Mesenchymal stem cell (in vitro differentiated cells and primary cell): ENCODE data around the gene AHRR.
"Not testable (repeated sequence)": the region's sequence is repeated elsewhere in the genome, so short reads cannot be mapped to it uniquely, and the experiment has no call there.

ENCODE experiments used
- DNase-seq: peaks from one replicate; pipeline ENCODE4 v3.0.0-alpha.2; 2013
- H2AFZ ChIP-seq: one replicate; pipeline ENCODE4 v1.6.1; 2013; ENCODE audit warnings: low read depth, mild to moderate bottlenecking, control low read depth, inconsistent platforms, low read length, moderate library complexity
- H2AK5ac ChIP-seq: 2 replicates; pipeline ENCODE4 v1.6.1; 2013; ENCODE audit warnings: low read length, moderate library complexity, mild to moderate bottlenecking, inconsistent platforms; ENCODE audit not compliant: severe bottlenecking
- H2BK120ac ChIP-seq: one replicate; pipeline ENCODE4 v1.6.1; 2013; ENCODE audit warnings: low read depth, mild to moderate bottlenecking, inconsistent platforms, low read length, moderate library complexity
- H2BK12ac ChIP-seq, 2 experiments: one replicate each; pipeline ENCODE4 v1.6.1; 2013; ENCODE audit warnings: inconsistent platforms in 2 of 2, low read length in 2 of 2, mild to moderate bottlenecking in 2 of 2, moderate library complexity in 2 of 2, control low read depth in 1 of 2
- H2BK15ac ChIP-seq: one replicate; pipeline ENCODE4 v1.6.1; 2013; ENCODE audit warnings: mild to moderate bottlenecking, low read depth, inconsistent platforms; ENCODE audit not compliant: poor library complexity, severe bottlenecking
- H2BK5ac ChIP-seq: 2 replicates; pipeline ENCODE4 v1.6.1; 2013; ENCODE audit warnings: low read depth, mild to moderate bottlenecking, low read length, control low read depth, inconsistent platforms; ENCODE audit not compliant: poor library complexity, severe bottlenecking
- H3K14ac ChIP-seq, 2 experiments: one replicate each; pipeline ENCODE4 v1.6.1; 2013; ENCODE audit warnings: inconsistent platforms in 2 of 2, low read length in 2 of 2, control low read depth in 1 of 2, mild to moderate bottlenecking in 1 of 2, moderate library complexity in 1 of 2
- H3K18ac ChIP-seq, 2 experiments: one replicate each; pipeline ENCODE4 v1.6.1; 2013; ENCODE audit warnings: inconsistent platforms in 2 of 2, low read length in 2 of 2, control low read depth in 1 of 2, low read depth in 1 of 2, mild to moderate bottlenecking in 1 of 2
- H3K23ac ChIP-seq, 2 experiments: one replicate each; pipeline ENCODE4 v1.6.1; 2013; ENCODE audit warnings: inconsistent platforms in 2 of 2, low read length in 2 of 2, mild to moderate bottlenecking in 2 of 2, moderate library complexity in 2 of 2, control low read depth in 1 of 2
- H3K27ac ChIP-seq: 2 replicates; pipeline ENCODE4 v1.5.1; 2013; ENCODE audit warnings: mild to moderate bottlenecking, moderate library complexity, low read length, control low read depth, inconsistent platforms; ENCODE audit not compliant: poor library complexity, severe bottlenecking
- H3K27me3 ChIP-seq, 2 experiments: 2 replicates each; pipeline versions ENCODE4 v1.6.1 to v1.7.0; 2013; ENCODE audit warnings: low read length in 2 of 2, mild to moderate bottlenecking in 2 of 2, moderate library complexity in 2 of 2, control low read depth in 1 of 2, inconsistent platforms in 1 of 2; ENCODE audit not compliant: control insufficient read depth in 1 of 2, insufficient read depth in 1 of 2
- H3K36me3 ChIP-seq, 2 experiments: 2 replicates each; pipeline versions ENCODE4 v1.6.1 to v1.7.0; 2013; ENCODE audit warnings: low read length in 2 of 2, control low read depth in 1 of 2, inconsistent platforms in 1 of 2, low read depth in 1 of 2, mild to moderate bottlenecking in 1 of 2; ENCODE audit not compliant: insufficient read depth in 2 of 2, control insufficient read depth in 1 of 2
- H3K4ac ChIP-seq, 2 experiments: one replicate each; pipeline ENCODE4 v1.6.1; 2013; ENCODE audit warnings: inconsistent platforms in 2 of 2, low read length in 2 of 2, mild to moderate bottlenecking in 2 of 2, moderate library complexity in 2 of 2, control low read depth in 1 of 2, low read depth in 1 of 2
- H3K4me1 ChIP-seq: 2 replicates; pipeline ENCODE4 v1.6.1; 2013; ENCODE audit warnings: low read depth, low read length, control low read depth; ENCODE audit not compliant: control insufficient read depth, insufficient read depth
- H3K4me2 ChIP-seq: 2 replicates; pipeline ENCODE4 v1.6.1; 2013; ENCODE audit warnings: low read length, mild to moderate bottlenecking, inconsistent platforms; ENCODE audit not compliant: poor library complexity, severe bottlenecking
- H3K4me3 ChIP-seq, 2 experiments: 2 replicates each; pipeline versions ENCODE4 v1.5.1 to v1.7.0; 2013; ENCODE audit warnings: low read length in 2 of 2, mild to moderate bottlenecking in 2 of 2, control low read depth in 1 of 2, low read depth in 1 of 2; ENCODE audit not compliant: insufficient read depth in 1 of 2
- H3K79me1 ChIP-seq: replicated peaks from 2 replicates; pipeline ENCODE4 v1.6.1; 2013; ENCODE audit warnings: mild to moderate bottlenecking, control low read depth, low read length, inconsistent platforms; ENCODE audit not compliant: poor library complexity, severe bottlenecking
- H3K9ac ChIP-seq: 2 replicates; pipeline ENCODE4 v1.7.0; 2013; ENCODE audit warnings: mild to moderate bottlenecking, low read length, moderate library complexity
- H3K9me3 ChIP-seq: 2 replicates; pipeline ENCODE4 v1.7.0; 2013; ENCODE audit warnings: mild to moderate bottlenecking, low read length; ENCODE audit not compliant: control insufficient read depth
- H4K8ac ChIP-seq: one replicate; pipeline ENCODE4 v1.6.1; 2013; ENCODE audit warnings: inconsistent platforms, mild to moderate bottlenecking, low read length, moderate library complexity
- H4K91ac ChIP-seq: one replicate; pipeline ENCODE4 v1.6.1; 2013; ENCODE audit warnings: mild to moderate bottlenecking, low read length, inconsistent platforms
- WGBS: methylation state at CpG from one replicate; pipeline ENCODE4 v1.1.7; 2013; ENCODE audit warnings: mixed read lengths; 5-methylcytosine and 5-hydroxymethylcytosine counted together

Gene AHRR

DNA sequence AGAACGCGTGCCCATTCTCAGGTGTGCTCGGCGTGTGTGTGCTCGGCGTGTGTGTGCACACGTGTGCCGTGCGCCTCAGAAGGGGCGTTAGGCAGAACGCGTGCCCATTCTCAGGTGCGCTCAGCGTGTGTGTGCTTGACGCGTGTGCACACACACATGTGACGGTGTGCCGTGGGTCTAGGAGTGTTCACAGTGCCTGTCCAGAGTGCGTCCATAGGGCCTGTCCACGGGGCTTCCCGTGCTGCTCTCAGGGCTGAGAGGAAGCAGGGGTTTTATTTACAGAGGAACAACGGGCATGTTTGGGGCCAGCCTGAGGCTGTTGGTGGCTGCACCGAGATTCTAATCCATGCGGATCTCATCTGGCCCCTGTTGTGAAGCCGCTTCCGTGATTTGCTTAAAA is 14.2 kb upstream of the AHRR start:
- Histone ChIP-seq H3K9me3 (no peaks in the 10 kb centered on the region), H3K4me2 (no peak overlapping the region), H3K27ac (no peak overlapping the region), H3K36me3 (peaks cover 45 to 47% of the 10 kb centered on the region in 2 experiments), H2AK5ac (no peak overlapping the region), H2AFZ (no peak overlapping the region), H4K91ac (no peak overlapping the region), H3K4me1 (peaks cover 36% of the 10 kb centered on the region), H2BK15ac (no peak overlapping the region), H3K14ac (no peak overlapping the region), H3K23ac (no peak overlapping the region), H3K79me1 (peaks cover 33% of the 10 kb centered on the region), H2BK5ac (no peak overlapping the region), H2BK12ac (no peak overlapping the region), H3K4me3 (no peak overlapping the region), H3K27me3 (no peaks in the 10 kb centered on the region), H4K8ac (no peak overlapping the region), H3K18ac (no peak overlapping the region), H2BK120ac (no peak overlapping the region), H3K9ac (no peak overlapping the region), H3K4ac (no peak overlapping the region)
- no peak for DNase-seq
- WGBS: 96% methylated on average over 19 of the region's 26 CpGs

DNA sequence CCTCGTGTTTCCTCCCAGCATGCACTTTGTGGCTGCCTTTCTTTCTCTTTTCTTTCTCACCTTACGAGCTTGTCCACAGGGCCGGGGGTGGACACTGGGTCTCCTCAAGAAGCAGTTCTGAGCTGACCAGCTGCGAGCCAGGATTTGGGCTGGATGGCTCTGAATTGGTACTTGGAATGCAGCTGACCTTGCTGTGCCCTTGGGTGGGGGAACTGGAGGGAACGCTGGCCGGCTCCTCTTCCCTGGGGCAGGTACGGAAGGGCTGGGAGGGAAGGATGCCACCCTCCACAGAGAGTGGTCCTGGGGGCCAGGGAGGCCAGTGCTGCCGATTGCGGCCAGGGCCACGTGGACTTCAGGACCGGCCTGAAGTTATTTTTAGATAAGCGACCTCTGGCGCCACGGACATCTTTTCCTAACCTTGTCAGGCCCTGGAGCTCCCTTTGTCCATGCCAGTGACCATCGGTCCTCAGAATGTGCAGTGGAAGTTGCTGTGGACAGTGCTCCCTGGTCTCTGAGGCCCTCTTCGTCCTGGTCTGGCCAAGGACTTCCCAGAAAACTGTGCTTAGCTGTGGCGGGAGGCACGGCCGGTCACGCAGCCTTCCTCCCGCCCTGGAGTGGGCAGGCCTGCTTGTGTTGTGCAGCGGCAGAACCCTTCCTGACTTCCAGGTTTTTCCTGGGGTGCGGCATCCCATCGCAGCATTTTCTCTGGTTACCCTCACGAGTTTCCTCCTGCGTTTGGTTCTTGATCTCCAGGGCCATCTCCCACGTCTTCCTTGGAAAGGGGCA is 13.5 kb upstream of the AHRR start:
- Histone ChIP-seq H3K36me3 (peaks cover 47 to 50% of the 10 kb centered on the region in 2 experiments), H2BK15ac (no peak overlapping the region), H3K79me1 (peaks cover 32% of the 10 kb centered on the region), H3K23ac (no peak overlapping the region), H3K27ac (no peak overlapping the region), H4K91ac (no peak overlapping the region), H3K9ac (peak overlapping the region; percentile 11), H3K27me3 (no peaks in the 10 kb centered on the region), H3K4ac (no peak overlapping the region), H3K14ac (no peak overlapping the region), H2BK5ac (no peak overlapping the region), H3K4me1 (peaks cover 29% of the 10 kb centered on the region), H2BK120ac (no peak overlapping the region), H3K4me3 (no peak overlapping the region), H3K18ac (no peak overlapping the region), H2AK5ac (no peak overlapping the region), H3K9me3 (no peaks in the 10 kb centered on the region), H3K4me2 (no peak overlapping the region), H2AFZ (no peak overlapping the region), H2BK12ac (no peak overlapping the region), H4K8ac (no peak overlapping the region)
- 92% methylated on average over 27 of the region's 27 CpGs for WGBS
- no peak for DNase-seq

DNA sequence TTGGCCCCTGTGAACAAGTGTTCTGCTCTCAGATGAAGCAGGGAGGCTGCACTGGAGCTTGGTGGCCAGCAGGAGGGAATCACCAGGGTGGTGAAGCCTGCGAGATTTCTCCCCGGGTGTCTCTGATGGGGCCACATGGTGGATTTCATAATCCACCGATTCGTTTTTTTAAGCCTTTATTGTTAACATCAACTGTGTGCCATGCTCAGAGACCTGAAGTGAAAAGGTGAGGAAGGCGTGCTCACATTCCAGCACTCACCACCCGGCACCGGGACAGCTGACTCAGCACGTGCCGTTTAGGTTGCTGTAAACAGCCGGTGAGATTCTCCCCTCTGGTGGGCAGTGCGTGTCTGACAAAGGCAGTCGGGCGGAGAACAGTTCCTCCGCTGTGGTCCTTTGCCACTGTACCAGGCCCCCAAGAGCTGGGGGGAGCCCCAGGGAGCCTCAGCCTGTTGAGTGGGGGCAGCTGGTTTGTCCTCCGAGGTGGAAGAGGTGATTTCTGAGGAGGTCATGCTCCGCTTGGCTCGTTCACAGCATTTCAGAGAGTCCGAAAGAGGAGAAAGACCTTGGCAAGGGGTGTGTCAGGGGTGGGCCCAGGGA is 12.7 kb upstream of the AHRR start:
- Histone ChIP-seq H2BK12ac (no peak overlapping the region), H2BK5ac (no peak overlapping the region), H2BK120ac (no peak overlapping the region), H4K91ac (no peak overlapping the region), H3K4me3 (no peak overlapping the region), H3K18ac (no peak overlapping the region), H3K23ac (no peak overlapping the region), H3K9ac (no peak overlapping the region), H4K8ac (no peak overlapping the region), H3K4me1 (peaks cover 32% of the 10 kb centered on the region), H2AFZ (no peak overlapping the region), H3K9me3 (no peaks in the 10 kb centered on the region), H3K4ac (no peak overlapping the region), H3K4me2 (peak overlapping the region; percentile 6), H3K14ac (no peak overlapping the region), H2AK5ac (no peak overlapping the region), H3K27me3 (no peaks in the 10 kb centered on the region), H3K79me1 (peaks cover 38% of the 10 kb centered on the region), H3K36me3 (peaks cover 50 to 56% of the 10 kb centered on the region in 2 experiments), H3K27ac (no peak overlapping the region), H2BK15ac (no peak overlapping the region)
- WGBS: 87% methylated on average over 18 of the region's 18 CpGs
- DNase-seq: peak; percentile 25

DNA sequence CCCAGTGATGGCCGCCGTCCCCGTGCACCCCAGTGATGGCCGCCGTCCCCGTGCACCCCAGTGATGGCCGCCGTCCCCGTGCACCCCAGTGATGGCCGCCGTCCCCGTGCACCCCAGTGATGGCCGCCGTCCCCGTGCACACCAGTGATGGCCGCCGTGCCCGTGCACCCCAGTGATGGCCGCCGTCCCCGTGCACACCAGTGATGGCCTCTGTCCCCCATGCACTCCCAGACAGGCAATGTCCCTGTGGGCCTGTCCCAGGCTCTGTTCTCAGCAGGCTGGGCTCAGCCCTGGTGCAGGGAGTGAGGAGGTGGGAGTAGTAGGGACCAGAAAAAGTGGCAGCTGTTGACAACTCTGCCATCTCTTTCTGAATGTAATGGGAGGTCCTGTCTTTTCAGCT is 11.7 kb upstream of the AHRR start:
- H3K4me2 ChIP-seq, H3K18ac ChIP-seq, DNase-seq, H2BK5ac ChIP-seq, H3K27me3 ChIP-seq, H3K4me3 ChIP-seq, H2BK120ac ChIP-seq, H3K9me3 ChIP-seq, H4K8ac ChIP-seq, H2AFZ ChIP-seq, H3K4ac ChIP-seq, H3K9ac ChIP-seq, H3K23ac ChIP-seq, H4K91ac ChIP-seq, H3K27ac ChIP-seq, H2AK5ac ChIP-seq, H2BK15ac ChIP-seq, H2BK12ac ChIP-seq, H3K14ac ChIP-seq: not testable (repeated sequence)
- Histone ChIP-seq H3K36me3 (peaks cover 61 to 64% of the 10 kb centered on the region in 2 experiments), H3K79me1 (peaks cover 43% of the 10 kb centered on the region), H3K4me1 (peaks cover 32% of the 10 kb centered on the region)
- 97% methylated on average over 15 of the region's 21 CpGs for WGBS
